ENCODE data around the gene SCN5A. TPM values are rescaled to one million over a fixed set of nuclear protein-coding genes. Genes with fewer than 3 reads are reported as not detected.

The SCN5A gene
- total RNA-seq, 2 donors from 2014 or later = 0.32 to 1.4 TPM

- DNase-seq (ENCODE audit: low spot score) = no peak
- intact Hi-C loops (cut with DNase I) = no loop called here
These were observed 94.2 kb downstream of the SCN5A start for GRCh38 chr3:38555149-38555840.

DNA sequence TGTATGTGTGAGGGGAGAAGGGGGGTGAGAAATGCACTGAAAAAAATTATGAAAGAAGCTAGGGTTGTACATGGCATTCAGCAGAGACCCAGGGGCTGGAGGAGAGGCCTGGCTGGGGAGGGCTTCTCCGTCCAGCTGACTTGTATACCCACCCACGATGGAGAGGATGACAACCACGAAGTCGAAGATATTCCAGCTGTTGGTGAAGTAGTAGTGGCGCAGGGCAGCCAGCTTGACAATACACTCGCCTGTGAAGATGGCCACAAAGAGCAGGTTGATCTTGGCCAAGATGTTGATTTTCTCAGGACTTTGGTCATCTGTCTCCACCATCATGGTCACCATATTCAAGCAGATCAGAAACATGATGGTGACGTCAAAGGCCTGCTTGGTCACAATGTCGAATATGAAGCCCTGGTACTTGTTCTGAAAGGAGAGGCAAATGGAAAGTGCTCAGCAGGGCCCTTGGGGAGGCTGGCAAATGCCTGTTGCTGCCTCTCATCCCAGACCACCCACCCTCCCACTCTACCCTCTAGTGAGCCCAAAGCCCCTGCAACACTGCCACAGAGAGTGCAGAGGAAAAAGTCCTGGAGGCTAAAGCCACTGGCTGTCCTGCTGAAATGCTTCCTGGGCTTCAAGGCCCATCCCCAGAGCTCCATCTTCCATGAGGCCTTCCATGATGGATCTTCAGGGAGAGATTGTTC is 95.2 kb downstream of the SCN5A start:
- intact Hi-C loops (cut with DNase I) = no loop called here
- DNase-seq (ENCODE audit: low spot score) = no peak

GRCh38 chr3:38553071-38553470 is 96.4 kb downstream of the SCN5A start:
- no peak for DNase-seq (ENCODE audit: low spot score)
- intact Hi-C loops (cut with DNase I) = no loop called here

DNA sequence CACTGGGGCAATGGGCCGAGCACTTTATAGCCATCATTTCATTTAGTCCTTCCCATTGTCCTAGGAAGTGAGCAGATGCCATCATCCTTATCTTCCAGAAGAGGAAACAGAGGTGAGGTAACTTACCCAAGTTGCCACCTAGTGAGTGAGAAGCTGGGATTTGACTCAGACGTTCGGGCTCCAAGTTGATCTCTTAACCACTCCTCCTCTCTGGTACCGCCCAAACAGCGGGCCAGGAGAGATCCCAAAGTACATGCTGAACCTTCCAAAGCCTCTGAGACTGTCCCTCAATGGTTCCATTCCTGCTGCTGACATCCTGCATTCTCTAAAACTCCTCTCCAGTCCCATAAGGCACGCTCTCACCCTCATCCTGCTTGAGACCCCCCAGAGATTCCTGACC is 97.1 kb downstream of the SCN5A start:
- intact Hi-C loops (cut with DNase I) = no loop called here
- peak; percentile 66 for DNase-seq (ENCODE audit: low spot score)

DNA sequence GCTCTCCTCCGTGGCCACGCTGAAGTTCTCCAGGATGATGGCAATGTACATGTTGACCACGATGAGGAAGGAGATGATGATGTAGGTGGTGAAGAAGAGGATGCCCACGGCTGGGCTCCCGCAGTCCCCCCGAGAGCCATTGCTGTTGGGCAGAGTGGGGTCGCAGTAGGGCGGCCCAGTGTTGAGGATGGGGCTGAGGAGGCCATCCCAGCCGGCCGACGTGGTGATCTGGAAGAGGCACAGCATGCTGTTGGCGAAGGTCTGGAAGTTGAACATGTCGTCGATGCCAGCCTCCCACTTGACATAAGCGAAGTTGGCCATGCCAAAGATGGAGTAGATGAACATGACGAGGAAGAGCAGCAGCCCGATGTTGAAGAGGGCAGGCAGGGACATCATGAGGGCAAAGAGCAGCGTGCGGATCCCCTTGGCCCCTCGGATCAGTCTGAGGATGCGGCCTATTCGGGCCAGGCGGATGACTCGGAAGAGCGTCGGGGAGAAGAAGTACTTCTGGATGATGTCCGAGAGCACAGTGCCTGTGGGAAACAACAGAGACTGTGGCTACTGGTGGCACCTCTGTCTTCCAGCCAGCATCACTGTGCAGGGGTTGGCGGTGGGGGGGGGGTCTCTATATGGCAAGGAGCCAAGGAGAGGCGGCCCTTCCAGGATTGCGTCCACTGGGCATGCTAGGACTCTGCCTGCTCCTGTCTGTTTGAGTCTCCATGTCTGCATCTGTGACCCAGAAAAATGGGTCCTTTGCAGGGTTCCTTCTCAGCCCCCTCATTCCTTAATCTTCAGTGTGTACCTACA is 98.3 kb downstream of the SCN5A start:
- intact Hi-C loops (cut with DNase I) = no loop called here
- DNase-seq (ENCODE audit: low spot score) = peak; percentile 62

DNA sequence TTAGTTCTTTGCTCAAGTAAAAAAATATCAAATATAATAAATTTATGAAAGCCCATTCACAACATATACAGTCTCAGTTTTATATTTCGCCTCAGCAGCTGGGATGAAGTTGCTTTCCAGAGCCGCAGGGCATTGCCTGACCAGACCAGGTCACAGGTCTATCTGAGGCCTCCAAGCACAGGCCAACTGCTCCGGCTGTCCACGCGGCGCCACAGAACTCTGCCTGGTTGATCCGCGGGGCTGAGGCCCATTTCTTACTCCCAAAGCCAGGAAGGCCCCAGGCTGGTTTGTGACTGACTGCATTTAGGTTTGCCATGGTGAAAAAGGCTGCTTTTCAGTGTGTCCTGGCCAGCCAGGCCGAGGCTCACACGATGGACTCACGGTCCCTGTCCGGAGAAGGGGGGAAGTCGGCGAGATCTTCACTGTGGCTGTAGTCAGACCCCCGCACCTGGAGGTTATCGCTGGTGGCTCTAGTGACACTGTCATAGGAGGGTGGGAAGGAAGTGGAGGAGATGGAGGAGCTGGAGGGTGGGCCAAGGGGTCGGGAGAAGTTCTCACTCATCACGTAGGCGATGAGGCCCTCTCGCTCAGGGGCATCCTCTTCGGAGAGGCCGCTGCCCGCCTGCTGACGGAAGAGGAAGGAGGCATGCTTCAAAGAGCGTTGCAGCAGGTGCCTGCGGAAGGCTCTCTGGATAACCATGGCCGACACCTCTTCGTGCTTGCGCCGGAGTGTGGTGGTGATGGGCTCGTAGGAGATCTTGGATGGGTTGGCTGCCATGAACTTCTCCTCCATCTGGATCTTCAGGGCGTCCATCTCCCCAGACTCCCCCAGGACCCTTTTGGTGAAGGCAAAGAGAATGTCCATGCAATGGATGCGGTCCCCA is 99.3 kb downstream of the SCN5A start:
- peak; percentile 66 for DNase-seq (ENCODE audit: low spot score)
- intact Hi-C loops (cut with DNase I) = no loop called here

DNA sequence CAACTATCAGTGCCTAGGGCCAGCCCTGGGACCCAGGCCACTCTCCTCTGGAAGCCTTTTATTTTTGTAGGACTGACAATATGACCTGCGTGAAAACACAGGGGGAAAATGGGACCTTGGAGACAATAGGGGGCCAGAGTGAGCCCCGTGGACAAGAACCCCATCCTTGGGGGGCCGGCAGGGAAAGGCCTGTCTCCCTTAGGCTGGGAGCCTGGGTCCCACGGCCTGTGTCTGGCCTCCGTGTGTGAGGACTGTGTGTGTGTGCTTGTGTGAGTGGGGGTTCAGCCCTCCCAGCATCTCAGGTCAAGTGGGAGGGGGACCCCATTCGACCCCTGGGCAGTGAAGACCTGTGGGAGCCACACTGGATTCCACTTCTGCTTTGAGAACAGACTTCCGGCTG is 100.0 kb downstream of the SCN5A start:
- DNase-seq (ENCODE audit: low spot score) = peak; percentile 44
- intact Hi-C loops (cut with DNase I) = no loop called here

DNA sequence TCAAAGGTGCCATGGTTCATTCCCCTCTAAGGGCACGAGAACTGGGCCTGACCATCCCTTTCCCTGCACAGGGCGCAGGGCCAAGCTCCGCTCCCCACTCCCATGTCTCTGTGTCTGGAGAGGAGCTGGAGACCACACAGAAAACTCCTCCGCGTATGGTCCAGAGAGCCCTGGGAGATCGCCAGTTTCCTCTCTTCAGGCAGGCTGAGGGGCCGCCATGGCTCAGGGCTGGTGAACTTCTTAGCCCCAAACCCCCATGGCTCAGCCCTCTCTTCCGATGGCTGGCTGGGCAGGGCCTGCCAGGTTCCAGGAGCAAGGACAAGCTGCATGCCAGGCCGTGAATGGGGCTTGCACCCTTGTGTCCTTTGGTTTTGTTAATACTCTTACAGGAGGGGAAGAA is 100.4 kb downstream of the SCN5A start:
- DNase-seq (ENCODE audit: low spot score) = peak; percentile 74
- intact Hi-C loops (cut with DNase I) = no loop called here

DNA sequence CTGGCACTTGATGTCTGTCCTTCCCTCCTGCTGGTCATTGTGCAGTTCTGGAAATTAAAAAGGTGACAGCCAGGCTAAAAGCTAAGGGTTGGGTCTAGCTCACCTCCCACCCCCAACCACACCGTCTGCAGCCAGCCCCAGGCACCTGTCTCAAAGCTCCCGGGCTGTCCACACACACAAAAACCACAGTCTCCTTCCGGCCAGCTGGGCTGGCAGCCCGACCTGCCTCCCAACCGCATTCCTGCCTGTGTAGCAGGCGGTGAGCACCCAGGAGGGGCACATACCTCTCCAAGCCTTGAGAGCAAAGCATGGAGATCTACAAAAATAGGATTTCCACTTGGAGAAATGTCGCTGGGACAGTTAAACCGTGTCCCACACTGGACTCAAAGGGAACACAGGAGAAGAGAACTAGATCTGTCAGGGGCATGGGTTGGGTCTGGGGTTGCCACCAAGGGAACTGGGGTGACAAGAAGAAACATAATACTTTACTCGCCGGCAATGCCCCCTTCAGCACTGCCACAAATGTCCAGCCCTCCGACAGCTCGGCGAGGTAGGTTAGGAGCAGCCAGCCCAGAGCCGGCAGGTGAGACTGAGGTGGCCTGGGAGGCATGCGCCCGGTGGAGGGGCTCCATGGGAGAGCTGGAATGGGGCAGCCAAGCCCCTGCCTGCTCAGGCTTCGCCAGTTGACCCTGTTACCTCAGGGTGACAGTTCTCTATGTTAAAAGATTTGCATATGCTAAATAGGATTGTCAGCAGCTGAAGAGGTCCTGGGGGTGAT is 101.1 kb downstream of the SCN5A start:
- intact Hi-C loops (cut with DNase I) = no loop called here
- DNase-seq (ENCODE audit: low spot score) = peak; percentile 74

DNA sequence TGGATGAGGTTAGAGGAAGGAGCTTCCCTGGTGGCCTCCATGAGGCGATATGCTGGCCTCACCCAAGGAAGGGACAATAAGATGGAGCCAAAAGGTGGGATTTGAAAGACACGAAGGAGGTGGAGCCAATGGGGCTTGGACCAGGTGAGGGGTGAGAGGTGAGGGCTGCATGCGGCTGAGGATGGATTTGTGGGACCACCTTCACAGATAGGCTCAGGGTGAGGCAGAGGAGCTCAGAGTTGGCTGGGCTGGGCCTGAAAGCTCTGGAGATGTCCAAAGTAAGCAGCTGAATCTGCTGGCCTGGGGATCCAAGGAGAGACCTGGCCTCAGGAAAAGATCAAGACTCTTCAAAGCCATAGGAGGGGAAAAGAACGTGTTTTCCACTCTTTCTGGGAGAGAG is 103.5 kb downstream of the SCN5A start:
- DNase-seq (ENCODE audit: low spot score) = peak; percentile 48
- intact Hi-C loops (cut with DNase I) = no loop called here

GRCh38 chr3:38545550-38545949 is 103.9 kb downstream of the SCN5A start:
- no peak for DNase-seq (ENCODE audit: low spot score)
- intact Hi-C loops (cut with DNase I) = no loop called here

GRCh38 chr3:38544926-38545325 is 104.6 kb downstream of the SCN5A start:
- DNase-seq (ENCODE audit: low spot score) = no peak

DNA sequence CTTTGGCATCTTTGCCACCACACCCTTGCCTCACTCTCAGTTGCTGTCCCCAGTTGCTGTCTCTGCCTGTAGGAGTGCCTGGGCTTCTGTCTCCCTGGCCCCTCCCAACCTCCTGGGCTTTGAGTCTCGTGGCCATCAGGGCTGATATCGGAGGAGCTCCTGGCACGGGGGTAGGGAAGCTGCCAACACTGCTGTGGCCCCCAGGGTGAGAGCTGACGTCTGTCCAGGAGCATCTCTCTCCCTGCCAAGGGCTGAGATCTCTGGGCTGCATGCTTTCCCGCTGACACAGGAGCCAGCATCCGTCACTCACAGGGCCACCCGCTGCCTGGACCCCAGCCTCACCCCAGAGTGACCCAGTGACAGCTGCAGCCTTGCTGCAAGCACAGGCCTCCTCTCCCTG is 105.9 kb downstream of the SCN5A start:
- peak; percentile 57 for DNase-seq (ENCODE audit: low spot score)
- intact Hi-C loops (cut with DNase I) = no loop called here

More at GRCh38 chr3:38544926-38545325, 104.6 kb downstream of the SCN5A start:
- intact Hi-C loops (cut with DNase I) = no loop called here

DNA sequence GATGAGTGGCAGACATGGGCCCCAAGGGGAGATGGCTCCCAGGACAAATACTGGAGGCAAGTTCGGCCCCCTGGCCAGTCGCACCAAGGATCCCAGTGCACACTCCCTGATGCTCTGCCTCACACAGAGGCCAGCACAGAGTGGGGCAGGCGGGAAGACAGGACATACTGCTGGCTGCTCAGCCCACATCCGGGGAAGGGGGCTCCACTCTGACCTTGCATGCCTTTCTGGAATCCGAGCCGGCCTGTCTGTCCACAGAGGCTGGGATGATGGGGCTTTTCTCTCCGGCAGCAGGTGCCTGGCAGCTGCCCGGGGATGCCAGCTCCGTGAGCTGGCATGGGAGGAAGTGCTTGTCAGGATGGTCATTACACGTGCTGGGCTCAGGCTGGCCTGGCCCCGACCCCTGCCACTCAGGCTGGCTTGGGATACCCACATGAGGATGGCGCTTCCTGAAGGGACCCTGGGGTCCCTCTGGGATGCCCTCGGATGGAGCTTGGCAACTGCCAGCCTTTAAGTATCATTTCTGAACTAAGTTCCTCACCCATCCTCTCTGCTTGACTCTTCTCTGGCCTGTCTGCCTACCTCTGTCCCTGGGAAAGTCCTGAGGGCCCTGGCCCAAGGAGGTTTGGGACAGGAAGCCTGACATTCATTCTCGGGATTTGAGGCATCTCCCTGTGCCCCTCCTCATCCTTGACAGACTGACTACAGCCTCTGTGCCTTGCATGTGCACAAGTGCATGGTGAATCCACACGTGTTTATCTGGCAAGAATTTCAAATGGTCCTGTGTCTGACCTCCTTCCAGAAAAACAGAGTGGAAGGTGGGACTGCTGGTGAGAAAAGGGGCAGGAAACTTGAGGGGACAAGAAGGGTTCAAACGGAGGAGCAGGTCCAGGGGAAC is 106.8 kb downstream of the SCN5A start:
- intact Hi-C loops (cut with DNase I) = no loop called here
- DNase-seq (ENCODE audit: low spot score) = peak; percentile 74

- intact Hi-C loops (cut with DNase I) = no loop called here
- DNase-seq (ENCODE audit: low spot score) = peak; percentile 79
These were observed 107.7 kb downstream of the SCN5A start for GRCh38 chr3:38541806-38542205.

DNA sequence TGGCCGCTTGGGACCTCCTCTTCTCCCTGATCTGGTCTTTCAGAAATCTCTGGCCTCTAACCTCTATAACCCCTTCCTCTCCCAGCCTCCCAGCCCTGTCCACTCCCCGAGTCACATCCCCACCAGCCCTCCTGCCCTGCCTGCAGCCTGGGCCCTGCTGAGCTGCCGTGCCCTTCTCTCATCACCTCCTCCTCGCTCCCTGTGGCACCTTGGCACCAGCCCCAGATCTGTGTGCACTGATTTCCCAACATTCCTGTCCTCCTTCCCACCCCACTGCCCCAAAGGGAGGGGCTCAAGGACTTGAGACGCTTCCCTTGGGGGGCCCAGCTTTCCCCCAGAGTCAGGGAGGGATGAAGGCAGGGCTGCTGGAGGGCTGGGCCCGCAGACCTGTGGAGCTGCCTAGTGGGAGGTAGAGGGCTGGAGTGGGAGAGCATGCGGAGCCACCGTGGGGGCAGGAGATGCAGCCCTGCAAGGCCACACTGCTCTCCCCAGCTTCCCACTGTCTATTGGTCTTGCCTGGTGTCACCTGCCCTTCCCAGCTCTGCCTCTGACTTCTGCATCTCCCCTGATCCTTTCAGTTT is 110.6 kb downstream of the SCN5A start:
- DNase-seq (ENCODE audit: low spot score) = no peak
- intact Hi-C loops (cut with DNase I) = no loop called here

DNA sequence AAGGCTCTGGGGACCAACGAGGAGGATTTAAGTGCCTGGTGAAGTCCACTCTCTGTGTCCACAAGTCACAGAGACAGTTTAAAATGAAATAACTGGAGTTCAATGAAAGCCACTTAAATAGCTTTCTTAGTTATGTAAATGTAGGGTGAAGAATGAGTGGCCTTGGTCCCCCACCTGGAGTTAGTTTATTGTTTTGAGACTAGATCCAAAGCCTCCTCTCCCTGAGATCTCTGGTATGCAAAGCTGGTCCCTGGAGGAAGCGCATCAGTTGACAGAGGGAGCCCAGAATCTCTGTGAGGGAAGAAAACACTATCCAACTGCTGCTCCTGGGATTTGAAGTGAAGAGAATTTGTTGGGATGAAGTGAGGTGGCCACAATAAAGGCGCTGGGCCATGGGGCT is 112.8 kb downstream of the SCN5A start:
- intact Hi-C loops (cut with DNase I) = no loop called here
- no peak for DNase-seq (ENCODE audit: low spot score)
